ENCODE measurements around the gene INAFM2. TPM values are rescaled to one million over a fixed set of nuclear protein-coding genes. Genes with fewer than 3 reads are reported as not detected.

INAFM2 gene
- total and polyA plus RNA-seq, 2 of the 4 experiments (the other 2 are of a cell fraction) = 10.4 to 14.0 TPM

DNA sequence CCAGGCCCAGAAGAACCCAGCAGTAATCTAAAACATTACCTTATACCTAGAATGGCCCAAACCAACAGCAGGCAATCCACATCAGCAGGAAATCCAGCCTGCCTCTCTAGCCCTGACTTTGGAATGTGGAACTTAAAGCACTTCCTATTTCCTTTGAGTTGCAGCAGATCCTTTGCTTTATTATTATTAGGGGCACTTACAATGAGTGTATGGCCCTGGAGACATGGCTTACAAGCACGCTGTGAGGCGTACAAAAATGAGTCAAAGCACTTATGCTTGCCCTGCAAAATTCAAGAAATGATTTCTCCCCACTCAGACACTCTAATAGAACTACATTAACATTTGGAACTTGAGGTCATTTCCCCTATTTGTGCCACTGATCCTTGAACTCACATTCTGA, 49.5 kb downstream of the INAFM2 start:
- Histone ChIP-seq H2BK5ac (ENCODE audit: low read depth, low read length, poor library complexity, severe bottlenecking) (peak overlapping the region; percentile 53), H2BK20ac (ENCODE audit: low read depth, low read length) (no peak overlapping the region), H3K9me1 (ENCODE audit: insufficient read depth, low read length) (0 out of 2 replicates have a peak, but pooled peaks cover 3% of the 10 kb centered on the region), H4K91ac (ENCODE audit: insufficient read depth, low read depth, low read length) (0 out of 2 replicates have a peak overlapping the region, but pooled peaks have one; percentile 0), H3K4me3 (ENCODE audit: insufficient read depth, low read depth, low read length) (no peak overlapping the region), H3K27ac (ENCODE audit: insufficient read depth, low read length) (no peak overlapping the region), H3K14ac (replicated peaks; ENCODE audit: low read depth, low read length) (peak overlapping the region; percentile 35; the same call in 1 of the 2 replicates), H2AK5ac (ENCODE audit: low read depth, low read length) (no peak overlapping the region; the same call in 1 of the 2 replicates), H3K27me3 (ENCODE audit: control insufficient read depth, insufficient read depth, low read length) (peaks cover 1% of the 10 kb centered on the region; the same call in 1 of the 2 replicates), H2BK120ac (ENCODE audit: low read depth, low read length) (peak overlapping the region; percentile 74; the same call in 1 of the 2 replicates), H3K36me3 (ENCODE audit: control insufficient read depth, insufficient read depth, low read length) (no peaks in the 10 kb centered on the region), H2AFZ (replicated peaks; ENCODE audit: low read length, poor library complexity) (peak overlapping the region; percentile 57), H3K4me2 (ENCODE audit: low read depth, low read length) (no peak overlapping the region), H4K8ac (ENCODE audit: low read depth in 2 of 2, low read length in 2 of 2) (peak overlapping the region in 1 of 2 experiments; percentile 50; a peak in 1 of 4 replicates), H4K5ac (ENCODE audit: low read depth, low read length) (no peak overlapping the region), H3K56ac (ENCODE audit: extremely low read depth, insufficient read depth, low read length) (no peak overlapping the region), H3K79me1 (ENCODE audit: low read depth in 1 of 2, low read length in 2 of 2) (no peaks in the 10 kb centered on the region), H3K9me3 (ENCODE audit: control insufficient read depth, insufficient read depth, low read length) (no peaks in the 10 kb centered on the region), H3K4me1 (ENCODE audit: control insufficient read depth, insufficient read depth, low read length) (peaks cover 2% of the 10 kb centered on the region), H3K4ac (ENCODE audit: low read depth, low read length) (no peak overlapping the region), H2AK9ac (replicated peaks; ENCODE audit: low read depth, low read length, poor library complexity) (peak overlapping the region; percentile 42), H3K18ac (ENCODE audit: low read depth, low read length) (no peak overlapping the region), H2BK15ac (ENCODE audit: low read depth, low read length) (no peak overlapping the region), H4K20me1 (ENCODE audit: insufficient read depth, low read length) (no peaks in the 10 kb centered on the region), H3K9ac (ENCODE audit: low read depth, low read length) (no peak overlapping the region), H3K23ac (ENCODE audit: low read depth, low read length) (no peak overlapping the region)
- CTCF ChIA-PET = no interaction called here
- no CpG with 5 or more reads among the region's 2 CpGs for WGBS, 2 experiments (ENCODE audit: extremely low coverage in 2 of 2, insufficient read length in 1 of 2)
- TF ChIP-seq NFE2L2 (IDR thresholded peaks at IDR 0.05; ENCODE audit: low read depth, low read length) = no peak
- peak; percentile 18; the same call in 1 of the 2 replicates for TF ChIP-seq MAFK (IDR thresholded peaks at IDR 0.05; ENCODE audit: low read depth, low read length)
- dilution Hi-C loops (cut with HindIII; ENCODE audit: low sequenced_read_pairs, unreplicated experiment) = no loop called here
- POLR2A ChIA-PET (ENCODE audit: unreplicated experiment) = no interaction called here
- DNase-seq = peak; percentile 49
- intact Hi-C loops (cut with micrococcal nuclease) = no loop called here
- peak; percentile 34 for ATAC-seq (ENCODE audit: low read depth)
- no TSS peak for BruUV-seq (replicated peaks)
- in situ Hi-C loops (cut with MboI; ENCODE audit: low sequenced_read_pairs) = no loop called here

Other genes starting within 250 kb of the INAFM2 start
- gene BMF, start 214.8 kb upstream of the INAFM2 start, total RNA-seq (2012; rRNA removed) = 1.7 and 2.9 TPM in 2 replicates
- gene BMF, start 214.8 kb upstream of the INAFM2 start, polyA plus RNA-seq (2012; rRNA removed) = 2.4 and 2.8 TPM in 2 replicates
- 24.7 and 31.9 TPM in 2 replicates for gene BUB1B, start 162.6 kb upstream of the INAFM2 start, total RNA-seq (2012; rRNA removed)
- gene BUB1B, start 162.6 kb upstream of the INAFM2 start, polyA plus RNA-seq (2012; rRNA removed) = 13.6 and 15.6 TPM in 2 replicates
- gene PAK6, start 84.6 kb upstream of the INAFM2 start, total RNA-seq (2012; rRNA removed) = not detected in 2 replicates
- 0.21 TPM in 1 of 2 replicates, not detected in the other for gene PAK6, start 84.6 kb upstream of the INAFM2 start, polyA plus RNA-seq (2012; rRNA removed)
- under 0.01 TPM in 1 of 2 replicates, not detected in the other for gene ANKRD63, start 40.6 kb upstream of the INAFM2 start, total RNA-seq (2012; rRNA removed)
- gene ANKRD63, start 40.6 kb upstream of the INAFM2 start, polyA plus RNA-seq (2012; rRNA removed) = not detected in 2 replicates
- 0.18 and 0.28 TPM in 2 replicates for gene PLCB2, start 15.8 kb upstream of the INAFM2 start, total RNA-seq (2012; rRNA removed)
- gene PLCB2, start 15.8 kb upstream of the INAFM2 start, polyA plus RNA-seq (2012; rRNA removed) = 0.87 and 1.4 TPM in 2 replicates
- 19.7 and 30.0 TPM in 2 replicates for gene CCDC9B, start 17.2 kb downstream of the INAFM2 start, total RNA-seq (2012; rRNA removed)
- 26.0 and 30.9 TPM in 2 replicates for gene CCDC9B, start 17.2 kb downstream of the INAFM2 start, polyA plus RNA-seq (2012; rRNA removed)
- gene PHGR1, start 27.3 kb downstream of the INAFM2 start, total RNA-seq (2012; rRNA removed) = not detected in 2 replicates
- gene PHGR1, start 27.3 kb downstream of the INAFM2 start, polyA plus RNA-seq (2012; rRNA removed) = not detected in 2 replicates
- gene DISP2, start 34.5 kb downstream of the INAFM2 start, total RNA-seq (2012; rRNA removed) = under 0.01 and 0.36 TPM in 2 replicates
- 0.34 and 0.42 TPM in 2 replicates for gene DISP2, start 34.5 kb downstream of the INAFM2 start, polyA plus RNA-seq (2012; rRNA removed)
- gene KNSTRN, start 59.0 kb downstream of the INAFM2 start, total RNA-seq (2012; rRNA removed) = 73.5 and 73.6 TPM in 2 replicates
- gene KNSTRN, start 59.0 kb downstream of the INAFM2 start, polyA plus RNA-seq (2012; rRNA removed) = 31.2 and 33.1 TPM in 2 replicates
- 27.5 and 31.7 TPM in 2 replicates for gene IVD, start 82.1 kb downstream of the INAFM2 start, total RNA-seq (2012; rRNA removed)
- gene IVD, start 82.1 kb downstream of the INAFM2 start, polyA plus RNA-seq (2012; rRNA removed) = 38.3 and 41.1 TPM in 2 replicates
- gene BAHD1, start 117.3 kb downstream of the INAFM2 start, total RNA-seq (2012; rRNA removed) = 3.0 and 3.6 TPM in 2 replicates
- 8.1 and 8.7 TPM in 2 replicates for gene BAHD1, start 117.3 kb downstream of the INAFM2 start, polyA plus RNA-seq (2012; rRNA removed)
- gene CHST14, start 147.3 kb downstream of the INAFM2 start, total RNA-seq (2012; rRNA removed) = 3.3 and 3.8 TPM in 2 replicates
- gene CHST14, start 147.3 kb downstream of the INAFM2 start, polyA plus RNA-seq (2012; rRNA removed) = 19.5 and 20.6 TPM in 2 replicates
- 13.3 and 15.1 TPM in 2 replicates for gene CCDC32, start 241.3 kb downstream of the INAFM2 start, total RNA-seq (2012; rRNA removed)
- gene CCDC32, start 241.3 kb downstream of the INAFM2 start, polyA plus RNA-seq (2012; rRNA removed) = 10.8 and 14.8 TPM in 2 replicates
- gene RPUSD2, start 245.6 kb downstream of the INAFM2 start, total RNA-seq (2012; rRNA removed) = 11.9 and 13.4 TPM in 2 replicates
- gene RPUSD2, start 245.6 kb downstream of the INAFM2 start, polyA plus RNA-seq (2012; rRNA removed) = 7.2 and 7.4 TPM in 2 replicates